GM12864 (cell line): ENCODE results near the gene HOXB9.

Experiments
- DNase-seq: peaks from one replicate; pipeline ENCODE4 v3.0.0-alpha.2; 2011; ENCODE audit warnings: low read depth
- H3K4me3 ChIP-seq: 2 replicates; pipeline ENCODE4 v1.5.1; 2011; ENCODE audit warnings: mild to moderate bottlenecking, low read depth, low read length, control low read depth
- TF ChIP-seq, protein P1 (sequence below): IDR thresholded peaks from 2 replicates; pipeline ENCODE4 v1.5.1; 2011; ENCODE audit warnings: low read depth, mild to moderate bottlenecking, moderate library complexity, low read length, control low read depth, inconsistent platforms; ENCODE audit errors: missing control alignments

Gene HOXB9

DNA sequence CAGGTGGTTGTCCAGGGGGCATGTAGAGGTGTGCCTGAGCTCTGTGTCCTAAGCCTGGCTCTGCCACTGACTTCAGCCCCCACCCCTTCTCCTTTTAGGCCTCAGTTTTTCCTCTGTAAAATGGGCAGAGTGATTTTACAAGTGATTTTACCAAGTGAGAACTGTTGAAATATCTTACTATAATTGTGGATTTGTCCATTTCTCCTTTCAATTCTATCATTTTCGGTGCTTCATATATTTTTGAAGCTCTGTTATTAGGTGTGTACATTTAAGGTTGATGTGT is 21.7 kb upstream of the HOXB9 start:
- DNase-seq = no peak
- peak overlapping the region; percentile 51; the same call in 1 of the 2 replicates for H3K4me3 ChIP-seq
- TF ChIP-seq, protein P1, sequence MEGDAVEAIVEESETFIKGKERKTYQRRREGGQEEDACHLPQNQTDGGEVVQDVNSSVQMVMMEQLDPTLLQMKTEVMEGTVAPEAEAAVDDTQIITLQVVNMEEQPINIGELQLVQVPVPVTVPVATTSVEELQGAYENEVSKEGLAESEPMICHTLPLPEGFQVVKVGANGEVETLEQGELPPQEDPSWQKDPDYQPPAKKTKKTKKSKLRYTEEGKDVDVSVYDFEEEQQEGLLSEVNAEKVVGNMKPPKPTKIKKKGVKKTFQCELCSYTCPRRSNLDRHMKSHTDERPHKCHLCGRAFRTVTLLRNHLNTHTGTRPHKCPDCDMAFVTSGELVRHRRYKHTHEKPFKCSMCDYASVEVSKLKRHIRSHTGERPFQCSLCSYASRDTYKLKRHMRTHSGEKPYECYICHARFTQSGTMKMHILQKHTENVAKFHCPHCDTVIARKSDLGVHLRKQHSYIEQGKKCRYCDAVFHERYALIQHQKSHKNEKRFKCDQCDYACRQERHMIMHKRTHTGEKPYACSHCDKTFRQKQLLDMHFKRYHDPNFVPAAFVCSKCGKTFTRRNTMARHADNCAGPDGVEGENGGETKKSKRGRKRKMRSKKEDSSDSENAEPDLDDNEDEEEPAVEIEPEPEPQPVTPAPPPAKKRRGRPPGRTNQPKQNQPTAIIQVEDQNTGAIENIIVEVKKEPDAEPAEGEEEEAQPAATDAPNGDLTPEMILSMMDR = no peak

DNA sequence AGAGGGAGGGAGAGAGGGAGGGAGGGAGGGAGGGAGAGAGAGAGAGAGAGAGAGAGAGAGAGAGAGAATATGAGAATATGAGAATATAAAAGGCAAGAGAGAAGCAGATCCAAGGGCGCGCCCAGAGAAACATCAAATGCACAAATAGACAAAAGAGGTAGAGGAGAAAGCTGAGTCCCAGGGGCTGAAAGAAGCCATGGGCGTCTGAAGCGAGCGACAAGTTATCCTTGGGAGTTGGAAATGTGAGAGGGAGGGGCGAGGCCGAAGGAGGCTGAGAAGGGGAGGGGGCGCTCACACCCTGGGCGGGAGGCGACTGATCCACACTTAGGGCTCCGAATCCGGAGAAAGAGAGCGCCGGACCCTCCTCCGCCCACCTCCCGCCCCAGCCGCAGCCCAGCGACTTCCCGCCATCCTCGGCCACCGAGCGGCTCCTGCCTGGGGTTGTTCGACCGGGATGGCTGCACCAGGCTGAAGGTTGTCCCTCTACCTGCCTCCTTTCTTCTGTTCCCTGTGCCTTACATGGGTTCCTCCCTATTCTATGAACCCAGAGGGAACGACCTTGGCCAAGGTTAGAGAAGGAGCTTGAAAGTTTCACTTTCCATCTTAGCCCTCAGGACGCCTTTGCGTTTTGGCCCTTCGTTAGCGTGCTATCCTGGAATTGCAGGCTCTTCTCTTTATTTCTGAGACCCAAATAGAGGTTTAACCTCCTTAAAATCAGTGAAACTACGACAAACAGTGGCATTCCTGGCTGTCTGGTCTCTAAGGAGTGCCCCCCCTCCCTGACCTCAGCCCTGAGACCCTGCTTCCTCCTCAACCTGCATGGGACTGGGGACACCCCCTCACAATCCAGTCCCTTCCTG is 21.2 kb upstream of the HOXB9 start:
- H3K4me3 ChIP-seq = peak overlapping the region; percentile 51
- TF ChIP-seq, protein P1 = no peak
- no peak for DNase-seq

DNA sequence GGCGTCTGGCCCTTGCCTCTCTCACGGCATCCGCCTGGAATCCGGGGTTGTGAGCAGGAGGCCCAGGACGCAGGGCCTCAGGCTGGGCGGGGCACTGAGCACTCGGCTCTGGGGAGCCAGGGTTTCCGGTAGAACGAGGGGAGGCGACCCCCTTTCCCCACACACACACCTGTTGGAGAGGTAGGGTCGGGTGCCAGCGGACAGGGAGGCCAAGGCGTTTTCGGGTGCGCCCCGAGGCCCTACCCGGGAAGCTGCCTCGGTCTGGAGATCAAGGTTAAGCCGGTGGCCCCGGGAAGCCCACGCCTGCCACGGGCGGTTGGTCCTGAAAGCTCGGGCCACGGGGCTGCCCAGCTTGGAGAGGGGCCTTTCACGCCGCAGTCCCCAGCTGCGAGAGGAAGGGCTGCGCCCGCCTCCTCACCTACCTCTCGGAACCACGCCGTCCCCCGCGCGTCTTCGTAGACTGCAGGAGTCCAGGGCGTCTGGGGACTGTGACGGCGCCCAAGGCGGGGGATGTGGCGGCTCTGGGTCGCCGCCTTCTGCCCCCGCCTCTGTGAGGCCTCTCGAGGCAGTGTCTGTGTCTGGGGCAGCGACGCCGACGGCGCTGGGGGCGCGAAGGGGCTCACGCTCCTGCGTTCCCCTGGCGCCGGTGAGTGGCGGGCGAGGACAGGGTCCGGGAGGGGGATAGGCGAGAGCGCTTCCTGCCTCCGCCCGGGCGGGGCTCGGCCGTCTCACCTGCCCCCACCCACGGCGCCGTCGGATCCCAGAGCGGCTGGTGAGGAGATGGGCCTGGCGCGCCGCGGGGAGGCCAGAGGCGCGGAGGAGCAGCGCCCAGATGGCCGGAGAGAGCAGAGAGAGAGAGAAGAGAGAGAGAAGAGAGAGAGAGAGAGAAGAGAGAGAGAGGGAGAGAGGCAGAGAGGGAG is 20.3 kb upstream of the HOXB9 start:
- TF ChIP-seq, protein P1 = no peak
- no peak for DNase-seq
- H3K4me3 ChIP-seq = peak overlapping the region; percentile 25

DNA sequence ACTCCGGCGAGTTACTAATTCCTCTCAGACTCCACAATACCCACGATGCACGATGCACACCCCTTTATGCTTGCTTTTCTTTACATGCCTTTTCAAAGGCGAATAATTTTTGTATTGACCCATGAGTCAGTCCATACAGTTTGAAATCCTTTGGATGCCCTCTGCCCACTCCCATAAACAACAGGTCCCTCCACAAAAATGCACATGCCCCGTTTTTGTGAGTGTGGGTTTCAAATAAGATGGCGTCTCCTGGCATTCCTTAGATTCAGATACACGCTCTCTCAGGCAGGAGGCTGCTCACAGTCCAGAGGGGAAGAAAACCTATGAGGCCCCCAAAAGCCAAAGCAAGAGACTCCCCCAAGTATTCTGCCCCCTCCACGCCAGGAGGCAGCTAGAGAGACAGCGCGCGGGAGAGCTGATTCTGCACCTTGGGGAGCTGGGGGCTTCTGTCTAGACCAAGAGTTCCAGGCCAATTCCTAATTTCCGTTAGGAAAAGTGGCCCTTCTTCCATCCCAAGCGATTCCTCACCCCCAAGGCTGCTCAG is 19.6 kb upstream of the HOXB9 start:
- no peak for DNase-seq
- H3K4me3 ChIP-seq = no peak overlapping the region
- TF ChIP-seq, protein P1 = no peak

DNA sequence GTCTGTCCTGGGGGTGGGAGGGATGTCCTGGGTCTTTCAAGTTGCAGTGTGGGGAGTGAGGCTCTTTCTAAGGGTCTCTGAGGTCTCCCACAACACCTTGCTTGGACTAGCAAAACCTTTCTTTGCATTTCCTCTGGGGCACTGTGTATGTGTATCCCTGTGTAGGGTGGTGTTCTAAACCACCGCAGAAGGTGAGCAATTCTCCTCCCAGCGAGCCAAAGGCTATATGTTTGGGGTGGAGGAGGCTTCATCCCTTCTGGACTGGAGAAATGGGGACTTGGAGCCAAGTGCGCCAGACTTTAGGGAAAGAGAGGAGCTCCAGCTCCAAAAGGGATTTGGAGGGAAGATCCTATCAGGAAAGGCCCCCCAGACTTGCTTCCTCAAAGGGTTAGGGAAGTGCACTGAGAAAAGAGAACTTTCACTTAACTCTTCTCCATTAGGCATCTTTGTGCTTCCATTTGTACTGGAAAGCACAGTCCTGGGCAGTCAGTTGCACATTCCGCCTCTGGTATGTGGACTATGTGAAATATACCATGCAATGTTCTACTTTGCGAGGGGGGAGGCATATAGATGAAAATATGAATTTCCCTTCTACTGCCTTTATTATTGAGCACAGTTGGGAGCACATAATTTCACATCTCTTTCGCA is 18.9 kb upstream of the HOXB9 start:
- TF ChIP-seq, protein P1 = no peak
- H3K4me3 ChIP-seq = no peak overlapping the region

DNA sequence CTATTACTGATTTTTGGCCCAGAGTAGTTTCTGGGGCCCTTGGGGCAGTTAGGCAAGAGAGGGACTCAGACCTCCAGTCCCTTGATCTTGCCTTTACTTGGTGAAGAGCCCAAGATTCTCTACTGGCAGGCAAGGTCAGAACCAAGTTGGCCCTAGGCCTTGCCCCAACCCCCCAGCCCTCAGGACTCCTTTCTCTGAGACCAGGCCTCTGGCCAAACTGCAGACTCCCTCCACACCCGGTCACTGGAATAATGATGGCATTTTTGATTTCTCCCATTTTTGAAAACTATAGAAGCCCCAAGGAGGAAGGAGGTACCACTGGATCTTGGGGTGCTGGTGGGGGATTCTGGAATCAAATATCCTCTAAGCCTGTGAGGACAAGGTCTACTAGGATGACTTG is 18.0 kb upstream of the HOXB9 start:
- H3K4me3 ChIP-seq = no peak overlapping the region
- TF ChIP-seq, protein P1 = no peak
- DNase-seq = no peak

More for the DNA sequence above, 18.9 kb upstream of the HOXB9 start:
- no peak for DNase-seq
